NCI-H2107 (cell line): Measurements from ENCODE around the gene ATOH7.
"Not testable (repeated sequence)": the region's sequence is repeated elsewhere in the genome, so short reads cannot be mapped to it uniquely, and the experiment has no call there.

Experiments
- DNase-seq: peaks from one replicate; lab custom pipeline; 2025; lab: John Stamatoyannopoulos, UW

Gene ATOH7

DNA sequence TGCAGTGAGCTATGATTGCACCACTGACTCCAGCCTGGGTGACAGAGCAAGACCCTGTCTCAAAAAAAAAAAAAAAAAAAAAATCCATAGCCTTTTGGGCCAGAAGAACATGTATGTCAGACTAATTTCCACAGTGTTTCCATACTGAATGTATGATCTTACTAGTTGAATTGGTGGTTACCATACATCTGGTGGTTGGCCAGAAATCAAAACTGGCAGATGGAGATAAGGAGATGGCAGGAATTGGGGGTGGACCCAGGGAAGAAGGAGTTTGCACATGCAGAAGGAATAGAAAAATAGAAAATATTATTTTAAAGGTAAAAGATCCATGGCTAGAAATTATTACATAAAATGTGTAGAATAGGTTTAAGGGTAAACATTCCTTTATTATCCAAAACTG is 3.7 kb upstream of the ATOH7 start:
- no peak for DNase-seq

DNA sequence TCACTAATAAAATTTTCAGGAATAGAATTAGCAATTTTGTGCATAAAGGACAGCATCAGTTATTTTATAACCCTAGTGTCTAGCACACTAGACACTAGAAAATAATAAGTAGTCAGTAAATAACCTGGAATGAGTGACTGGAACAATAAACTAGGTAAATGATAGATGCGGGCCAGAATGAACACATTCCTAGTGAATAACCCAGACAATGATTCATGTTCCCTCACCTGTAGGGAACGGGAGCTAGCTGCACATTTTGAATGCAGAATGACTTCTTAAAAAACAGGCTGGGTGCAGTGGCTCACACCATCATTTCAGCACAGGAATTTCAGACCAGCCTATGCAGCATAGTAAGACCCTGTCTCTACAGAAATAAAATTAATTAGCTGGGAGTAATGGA is 3.2 kb upstream of the ATOH7 start:
- no peak for DNase-seq

DNA sequence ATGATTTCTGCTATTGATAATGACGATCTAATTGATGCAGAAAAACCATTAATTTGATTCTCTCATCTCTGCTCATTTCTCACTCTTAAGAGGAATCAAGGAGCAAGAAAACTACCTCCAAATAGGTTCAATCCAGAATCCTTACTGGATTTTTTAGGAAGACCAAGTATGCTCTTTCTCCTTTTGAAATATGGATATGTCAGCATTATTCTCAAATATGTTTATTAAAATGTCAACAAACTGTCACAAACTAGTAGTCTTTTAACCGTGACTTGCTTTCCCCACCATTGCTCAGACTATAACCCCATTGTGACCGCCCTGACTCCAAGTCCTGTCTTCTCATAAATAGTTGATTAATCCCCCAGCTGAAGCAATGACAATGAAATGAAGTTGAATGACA is 1.1 kb upstream of the ATOH7 start:
- DNase-seq, result no peak

DNA sequence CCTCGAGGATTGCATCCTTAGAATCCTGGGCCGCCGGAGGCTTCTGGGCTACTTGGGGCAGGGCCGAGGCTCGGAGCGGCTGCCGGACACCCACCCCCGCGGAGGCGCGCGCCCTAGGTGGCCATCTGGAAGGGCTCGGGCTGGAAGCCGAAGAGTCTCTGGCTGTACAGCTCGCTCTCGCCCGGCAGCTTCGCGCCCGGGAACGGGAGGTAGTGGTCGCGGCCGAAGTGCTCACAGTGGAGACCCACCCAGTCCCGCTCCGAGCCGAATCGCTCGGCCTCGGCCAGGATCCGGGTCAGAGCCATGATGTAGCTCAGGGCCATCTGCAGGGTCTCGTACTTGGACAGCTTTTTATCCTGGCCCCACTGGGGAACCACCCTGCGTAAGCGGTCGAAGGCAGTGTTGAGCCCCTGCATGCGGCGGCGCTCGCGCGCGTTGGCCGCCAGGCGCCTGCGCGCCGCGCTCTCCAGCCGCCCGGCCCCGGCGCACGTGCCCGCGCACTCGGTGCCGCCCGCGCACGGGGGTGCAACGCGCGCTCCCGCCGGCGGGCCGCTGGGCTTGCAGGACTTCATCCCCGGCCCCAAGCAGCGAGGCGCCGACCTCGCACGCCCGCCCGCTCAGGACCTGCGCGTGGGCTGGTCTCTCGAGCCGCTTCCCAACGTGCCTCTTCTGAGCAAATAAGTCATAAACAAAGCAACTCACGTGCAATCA is 652 bp downstream of the ATOH7 start:
- DNase-seq, result peak; percentile 7

DNA sequence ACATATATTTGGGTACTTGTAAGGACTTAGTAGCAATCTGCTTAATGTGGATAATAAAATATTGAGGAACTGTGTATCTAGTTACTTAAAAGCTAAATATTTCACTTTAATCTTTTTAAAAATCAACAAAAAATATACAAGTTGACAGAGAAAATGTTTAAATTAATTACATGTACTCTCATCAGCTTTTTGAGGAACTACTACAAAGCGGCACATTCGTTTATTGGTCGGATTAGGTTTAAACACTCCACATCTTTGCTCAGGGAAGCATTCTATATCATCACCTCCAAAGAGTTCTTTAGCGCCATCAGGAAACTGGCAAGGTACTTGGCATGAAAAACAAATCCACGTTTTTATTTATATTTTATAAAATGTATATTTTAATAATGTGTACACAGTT is 1.6 kb downstream of the ATOH7 start:
- DNase-seq, result no peak

DNA sequence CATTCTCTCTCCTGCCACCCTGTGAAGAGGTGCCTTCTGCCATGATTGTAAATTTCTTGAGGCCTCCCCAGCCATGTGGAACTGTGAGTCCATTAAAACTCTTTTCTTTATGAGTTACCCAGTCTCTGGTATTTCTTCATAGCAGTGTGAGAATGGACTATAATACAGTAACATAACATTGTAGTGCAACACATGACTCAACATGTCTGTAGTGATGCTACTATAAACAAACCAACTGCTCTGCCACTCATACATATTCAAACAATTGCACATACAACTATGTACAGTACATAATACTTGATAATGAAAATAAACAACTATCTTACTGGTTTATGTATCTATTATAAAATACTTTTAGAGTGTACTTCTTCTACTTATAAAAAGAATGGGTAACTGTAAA is 7.1 kb downstream of the ATOH7 start:
- DNase-seq, result no peak

DNA sequence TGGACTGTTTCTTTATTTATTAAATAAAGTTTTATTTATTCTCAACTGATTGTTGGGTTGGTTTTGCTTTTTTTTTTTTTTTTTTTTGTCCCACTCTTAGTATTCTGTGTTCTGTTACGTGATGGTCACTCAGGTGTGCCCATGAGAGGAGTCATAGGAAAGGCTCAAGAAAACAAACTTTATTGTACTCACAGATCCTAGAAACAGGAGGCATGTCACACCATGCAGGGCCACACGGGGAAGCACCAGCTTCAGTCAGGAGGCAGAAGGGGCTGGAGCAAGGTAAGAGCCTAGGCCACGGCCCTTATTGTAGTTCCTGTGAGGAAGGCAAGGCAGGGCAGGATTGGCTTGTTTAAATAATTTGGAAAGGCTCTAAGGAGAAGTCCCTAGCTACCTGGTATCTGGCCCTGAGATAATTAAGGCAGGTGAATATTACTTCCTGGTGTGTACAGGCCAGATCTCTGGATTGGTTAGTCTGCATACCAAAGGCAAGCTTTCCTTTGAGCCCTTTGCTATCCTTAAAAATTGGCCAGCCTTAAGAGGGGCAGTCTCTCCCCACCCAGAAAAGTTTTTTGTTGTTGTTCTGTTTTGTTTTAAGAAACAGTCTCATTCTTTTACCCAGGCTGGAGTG is 8.3 kb downstream of the ATOH7 start:
- DNase-seq, result no peak

DNA sequence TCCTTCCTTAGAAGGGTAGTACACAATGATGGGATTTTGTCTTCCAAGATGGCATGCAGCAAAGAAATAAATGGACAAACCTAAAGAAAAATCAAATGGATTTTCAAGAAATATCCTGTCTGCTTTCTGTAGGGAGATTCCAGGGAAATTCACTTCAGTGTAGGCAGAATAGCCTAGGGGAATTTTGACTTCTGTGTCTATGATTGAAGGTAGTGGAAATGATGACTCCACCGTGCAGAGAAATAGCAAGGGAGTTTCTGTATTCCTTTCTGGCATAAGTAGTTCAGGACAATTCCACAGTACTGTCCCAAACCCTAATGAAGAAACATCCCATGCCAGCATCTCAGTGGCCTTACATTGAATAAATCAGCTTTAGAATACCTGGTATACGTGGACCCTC is 9.5 kb downstream of the ATOH7 start:
- no peak for DNase-seq

DNA sequence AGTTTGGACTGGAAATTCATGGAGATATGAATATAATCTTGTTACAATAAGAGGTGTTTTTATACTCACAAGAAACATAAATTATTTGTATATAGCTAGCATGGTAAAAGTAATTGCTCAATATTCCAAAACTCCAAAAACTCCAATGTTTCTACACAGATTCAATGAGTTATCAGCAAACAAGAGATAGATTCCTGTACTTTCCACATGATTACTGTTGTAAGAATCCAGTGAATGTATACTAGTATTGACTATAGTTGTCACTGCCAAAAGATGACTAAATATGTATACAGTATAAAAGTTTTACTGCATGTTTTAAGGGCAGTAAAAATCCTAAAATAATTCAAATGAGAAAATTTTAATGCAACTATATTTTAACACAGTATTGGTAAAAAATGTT is 10.7 kb downstream of the ATOH7 start:
- DNase-seq, result no peak

DNA sequence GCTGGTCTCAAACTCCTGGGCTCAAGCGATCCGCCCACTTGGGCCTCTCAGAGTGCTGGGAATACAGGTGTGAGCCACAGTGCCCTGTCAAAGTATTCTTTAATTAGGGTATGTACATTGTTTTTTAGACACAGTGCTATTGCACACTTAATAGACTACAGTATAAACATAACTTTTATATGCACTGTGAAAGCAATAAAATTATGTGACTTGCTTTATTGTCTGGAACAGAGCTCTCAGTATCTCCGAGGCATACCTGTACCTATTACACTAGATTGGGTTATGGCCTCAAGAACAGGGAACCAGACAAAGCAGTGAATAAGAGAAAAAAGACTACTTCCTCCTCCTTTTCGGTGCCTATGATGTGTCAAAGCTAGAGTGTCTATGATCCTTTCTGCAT is 13.1 kb downstream of the ATOH7 start:
- no peak for DNase-seq

DNA sequence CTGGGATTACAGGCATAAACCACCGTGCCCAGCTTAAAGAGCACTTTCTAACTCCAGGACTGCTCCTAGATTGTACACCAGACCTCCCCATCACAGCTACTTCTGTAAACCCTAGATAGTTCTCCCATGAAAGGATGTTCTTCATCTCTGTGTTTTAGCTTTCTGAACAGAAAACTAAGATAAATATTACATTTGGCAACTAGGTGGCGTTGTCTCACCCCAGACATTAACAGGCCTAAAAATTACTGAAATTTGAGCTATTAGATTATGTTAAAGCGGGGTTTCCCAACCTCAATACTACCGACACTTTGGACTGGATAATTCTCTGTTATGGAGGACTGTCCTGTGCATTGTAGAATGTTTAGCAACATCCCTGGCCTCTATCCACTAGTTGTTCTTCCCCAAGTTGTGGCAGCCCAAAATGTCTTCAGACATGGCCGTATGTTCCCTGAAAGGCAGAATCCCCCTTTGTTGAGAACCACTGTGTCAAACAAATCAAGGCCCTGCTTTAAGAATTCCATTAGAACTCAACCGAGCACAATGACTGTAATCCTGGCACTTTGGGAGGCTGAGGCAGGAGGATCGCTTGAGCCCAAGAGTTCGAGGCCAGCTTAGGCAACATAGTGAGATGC is 19.1 kb downstream of the ATOH7 start:
- no peak for DNase-seq

DNA sequence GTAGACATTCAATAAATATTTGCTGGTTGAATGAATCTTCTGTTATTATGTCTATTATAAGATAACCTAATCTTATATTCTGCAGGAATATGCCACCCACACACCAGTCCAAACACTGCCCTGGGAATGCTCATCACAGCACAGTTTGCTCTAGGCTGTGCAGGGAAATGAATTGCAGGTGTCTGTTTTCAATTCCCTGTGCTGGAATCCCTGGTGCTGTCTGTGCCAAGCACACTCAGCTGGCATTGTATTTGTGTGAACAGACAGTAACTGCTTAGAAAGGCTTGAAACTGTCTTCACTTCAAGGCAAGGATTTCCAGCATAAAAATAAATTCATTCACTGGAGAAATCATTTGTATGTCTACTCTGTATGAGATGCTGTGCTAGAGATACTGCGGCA is 20.2 kb downstream of the ATOH7 start:
- no peak for DNase-seq

DNA sequence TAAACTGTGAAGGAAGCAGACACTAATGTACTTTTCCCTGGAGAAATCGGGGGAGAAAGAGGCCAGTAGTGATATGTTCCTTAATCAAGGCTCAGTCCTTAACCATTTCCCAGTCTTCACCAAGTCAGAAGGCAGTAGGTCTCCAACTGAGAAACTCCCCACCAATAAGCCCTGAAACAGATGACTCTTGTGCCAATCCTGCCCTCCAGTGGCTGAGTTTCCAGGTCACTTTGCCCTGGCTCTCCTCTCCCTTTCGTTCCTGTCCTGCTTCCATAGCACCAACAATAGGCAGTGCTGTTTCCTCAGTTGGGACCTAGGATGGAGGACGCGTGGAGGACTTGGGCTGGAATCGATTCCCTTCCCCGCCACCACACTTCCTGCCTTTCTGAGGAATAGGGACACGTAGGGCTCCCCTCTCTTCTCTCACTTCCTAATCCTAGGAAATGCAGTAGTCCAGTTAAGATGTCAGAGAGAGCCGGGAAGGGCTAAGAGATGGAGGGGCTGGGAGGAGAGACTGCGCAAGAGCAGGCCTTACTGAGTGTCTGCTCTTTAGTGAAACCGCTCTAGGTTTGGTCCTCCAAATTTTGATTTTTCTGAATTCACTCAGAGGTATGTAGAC is 23.4 kb downstream of the ATOH7 start:
- peak; percentile 1 for DNase-seq

DNA sequence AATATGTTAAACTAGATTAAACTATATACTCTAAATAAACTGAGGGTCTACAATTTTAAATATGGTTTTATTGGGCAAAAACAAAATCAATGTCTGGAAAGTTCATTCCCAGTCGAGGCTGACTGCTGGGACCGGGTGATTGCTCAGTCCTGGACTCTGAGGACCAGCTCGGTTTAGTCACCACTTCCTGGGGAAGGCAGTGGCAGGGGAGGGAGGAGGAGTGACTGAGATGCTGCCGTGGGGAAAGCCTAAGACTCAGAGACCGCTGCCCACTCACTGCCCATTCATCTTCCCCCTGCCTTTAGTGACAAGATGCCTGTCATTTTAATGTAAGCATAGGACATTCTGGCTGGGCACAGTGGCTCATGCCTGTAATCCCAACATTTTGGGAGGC is 29.0 kb downstream of the ATOH7 start:
- no peak for DNase-seq

DNA sequence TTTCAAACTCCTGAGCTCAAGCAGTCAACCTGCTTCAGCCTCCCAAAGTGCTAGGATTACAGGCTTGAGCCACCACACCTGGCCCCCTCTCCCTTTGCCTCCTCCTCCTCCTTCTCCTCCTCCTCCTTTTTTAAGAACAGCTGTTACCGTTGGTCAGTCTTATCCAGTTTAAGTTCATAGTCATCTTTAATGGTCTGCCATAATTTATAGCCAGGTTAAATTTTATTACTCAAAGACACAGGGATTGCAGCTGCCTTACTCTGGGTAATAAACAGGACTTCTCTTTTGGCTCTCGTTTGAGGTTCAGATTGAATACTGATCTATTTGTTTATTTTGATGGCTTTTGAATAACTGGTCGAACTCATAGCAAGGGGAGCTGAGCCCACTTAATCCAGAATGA is 35.2 kb downstream of the ATOH7 start:
- no peak for DNase-seq

DNA sequence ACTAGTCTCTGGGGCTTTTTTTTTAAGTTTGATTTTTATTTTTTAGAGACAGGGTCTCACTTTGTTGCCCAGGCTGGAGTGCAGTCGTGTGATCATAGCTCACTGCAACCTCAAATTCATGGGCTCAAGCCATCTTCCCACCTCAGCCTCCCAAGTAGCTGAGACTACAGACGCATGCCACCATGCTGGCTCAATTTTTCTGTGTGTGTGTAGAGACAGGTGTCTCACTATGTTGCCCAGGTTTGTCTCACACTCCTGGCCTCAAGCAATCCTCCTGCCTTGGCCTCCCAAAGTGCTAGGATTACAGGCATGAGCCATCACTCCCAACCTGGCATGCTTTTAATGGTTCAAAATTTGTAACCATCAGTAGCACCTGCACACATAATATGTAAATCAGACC is 36.1 kb downstream of the ATOH7 start:
- not testable (repeated sequence) for DNase-seq

DNA sequence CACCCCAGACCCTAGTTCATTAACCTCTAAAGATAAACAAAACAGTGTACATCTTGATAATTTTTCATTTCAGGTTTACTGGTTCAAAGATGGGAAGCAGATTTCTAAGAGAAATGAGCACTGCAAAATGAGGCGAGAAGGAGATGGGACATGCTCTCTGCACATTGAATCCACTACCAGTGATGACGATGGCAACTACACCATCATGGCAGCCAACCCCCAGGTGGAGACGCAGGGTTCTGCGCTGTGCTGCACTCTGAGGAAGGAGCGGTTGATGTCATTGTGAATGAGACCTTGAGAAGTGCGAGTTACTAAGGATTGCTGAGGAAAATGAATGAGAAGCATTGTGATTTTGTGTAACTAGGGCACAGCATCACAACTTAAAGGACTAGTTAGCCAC is 37.6 kb downstream of the ATOH7 start:
- DNase-seq, result no peak

DNA sequence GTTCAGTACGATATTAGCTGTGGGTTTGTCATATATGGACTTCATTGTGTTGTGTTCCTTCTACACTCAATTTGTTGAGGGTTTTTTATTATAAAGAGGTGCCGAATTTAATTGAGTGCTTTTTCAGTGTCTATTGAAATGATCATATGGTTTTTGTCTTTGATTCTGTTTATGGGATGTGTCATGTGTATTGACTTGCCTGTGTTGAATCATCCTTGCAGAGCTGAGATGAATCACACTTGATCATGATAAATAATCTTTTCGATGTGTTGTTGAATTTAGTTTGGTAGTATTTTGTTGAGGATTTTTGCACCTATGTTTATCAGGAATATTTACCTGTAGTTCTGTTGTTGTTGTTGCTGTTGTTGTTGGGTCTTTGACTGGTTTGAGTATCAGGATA is 39.8 kb downstream of the ATOH7 start:
- DNase-seq, result no peak

DNA sequence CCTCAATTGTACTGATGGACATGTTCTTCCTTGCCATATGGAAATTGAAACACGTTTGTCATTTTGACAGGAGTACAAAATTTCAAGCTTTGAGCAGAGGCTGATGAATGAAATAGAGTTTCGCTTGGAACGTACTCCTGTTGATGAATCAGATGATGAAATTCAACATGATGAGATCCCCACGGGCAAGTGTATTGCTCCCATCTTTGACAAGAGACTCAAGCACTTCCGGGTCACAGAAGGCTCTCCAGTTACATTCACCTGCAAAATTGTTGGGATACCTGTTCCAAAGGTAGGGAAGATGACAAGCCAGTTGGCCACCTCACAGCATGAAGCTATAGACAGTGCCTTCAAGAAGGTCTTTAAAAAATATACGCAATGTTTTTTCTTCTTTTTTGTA is 43.1 kb downstream of the ATOH7 start:
- DNase-seq, result no peak

DNA sequence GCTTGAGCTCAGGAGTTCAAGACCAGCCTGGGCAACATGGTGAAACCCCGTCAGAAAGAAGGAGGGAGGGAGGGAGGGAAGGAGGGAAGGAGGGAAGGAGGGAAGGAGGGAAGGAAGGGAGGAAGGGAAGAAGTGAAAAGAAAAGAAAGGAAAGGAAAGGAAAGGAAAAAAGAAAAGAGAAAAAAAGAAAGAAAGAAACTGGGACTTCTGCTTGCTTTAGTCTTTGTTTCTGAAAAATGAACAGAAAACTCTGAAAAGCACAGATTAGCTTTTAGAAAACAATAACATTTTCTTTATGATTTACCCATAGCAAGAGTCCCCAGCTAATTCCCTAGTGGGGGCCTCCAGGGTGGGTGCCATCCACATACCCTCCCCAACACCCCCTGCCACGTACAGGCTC is 46.8 kb downstream of the ATOH7 start:
- no peak for DNase-seq

DNA sequence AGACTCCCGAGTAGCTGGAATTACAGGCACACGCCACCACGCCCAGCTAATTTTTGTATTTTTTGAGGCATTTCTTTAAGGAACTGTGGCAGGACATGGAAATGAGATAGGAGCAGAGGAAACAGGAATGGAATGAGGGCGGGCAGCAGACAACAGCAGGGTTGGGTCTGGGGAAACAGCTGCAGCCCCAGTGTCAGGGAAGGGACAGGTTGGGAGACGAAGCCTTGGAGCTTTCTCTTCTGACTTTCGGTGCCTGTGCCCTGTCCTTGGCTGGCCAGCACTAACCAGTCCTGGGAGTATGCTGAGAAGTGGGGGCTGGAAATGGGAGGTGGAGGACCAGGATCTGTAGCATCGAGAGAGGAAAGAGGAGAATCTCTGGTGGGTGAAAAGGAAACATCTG is 47.4 kb downstream of the ATOH7 start:
- DNase-seq, result no peak
